Body of pancreas (tissue), 4 donors: ENCODE measurements around the gene SDF2. TPM values are rescaled to one million over a fixed set of nuclear protein-coding genes. Genes with fewer than 3 reads are reported as not detected.
A peak's percentile ranks its signal among the peaks of the same experiment; 100 is the strongest.

Source experiments
- ATAC-seq: fragments of 150-250 bp; one replicate; pipeline ENCODE4 v1.9.1; 2016
- DNase-seq, 4 donors: peaks; one replicate each; pipeline ENCODE4 v3.0.0-alpha.2; 2019
- H3K27ac ChIP-seq, 4 donors: fragments of 200-600 bp; sonication (generic); 1 replicate in 3 of 4; 2 replicates in 1 of 4; pipeline versions ENCODE4 v1.5.1 to v1.6.1; 2016 to 2019; ENCODE audit warnings: mild to moderate bottlenecking in 1 of 4, mixed read lengths in 1 of 4, moderate library complexity in 1 of 4
- H3K27me3 ChIP-seq, 2 donors: fragments of 200-600 bp; sonication (generic); one replicate each; pipeline ENCODE4 v1.6.0; 2016; ENCODE audit warnings: mild to moderate bottlenecking in 1 of 2
- H3K36me3 ChIP-seq, 2 donors: fragments of 200-600 bp; sonication (generic); replicated peaks in 1 of 2; 2 replicates each; pipeline ENCODE4 v1.5.1; 2016; ENCODE audit warnings: low read depth in 2 of 2; ENCODE audit not compliant: insufficient read depth in 1 of 2
- H3K4me1 ChIP-seq: fragments of 200-600 bp; sonication (generic); one replicate; pipeline ENCODE4 v1.6.0; 2016
- H3K4me3 ChIP-seq, 2 donors: fragments of 200-600 bp; sonication (generic); 1 replicate in 1 of 2; 2 replicates in 1 of 2; pipeline ENCODE4 v1.5.1; 2016 to 2019
- H3K9me3 ChIP-seq, 3 donors: fragments of 200-600 bp; sonication (generic); 1 replicate in 2 of 3; 2 replicates in 1 of 3; pipeline ENCODE4 v1.5.1; 2016
- CTCF ChIP-seq, 7 experiments: fragments of 450-650 bp in 4 of 7; fragments of 200-600 bp in 3 of 7; sonication (generic) in 3 of 7; IDR thresholded peaks; one replicate each; pipeline ENCODE4 v1.5.1; 2016 to 2019; ENCODE audit warnings: antibody characterized with exemption in 7 of 7
- POLR2A ChIP-seq, 3 donors: fragments of 450-650 bp; IDR thresholded peaks; one replicate each; pipeline ENCODE4 v1.6.1; 2016; ENCODE audit warnings: antibody characterized with exemption in 3 of 3, mild to moderate bottlenecking in 2 of 3
- WGBS, 2 donors: methylation state at CpG; one replicate each; pipeline ENCODE4 v1.1.5; 2017; 5-methylcytosine and 5-hydroxymethylcytosine counted together
- intact Hi-C: fragments of 100-400 bp; cut with DNase I; formaldehyde crosslinking; loops from one replicate; pipeline ENCODE4 v1.15.1; 2023
- total RNA-seq, 2 donors: library from RNA; depleted of rRNA; stranded (reverse); fragments of >200 nt; gene quantifications; one replicate each; pipeline ENCODE4 v1.1.0, GENCODE V29; 2016

The SDF2 gene
- total RNA-seq, 2 donors from 2014 or later = 13.8 to 22.8 TPM

- DNase-seq = peak in 2 of 4 donors; percentile 21 to 36
Measured at GRCh38 chr17:28698253-28698941, 36.7 kb upstream of the SDF2 start.

GRCh38 chr17:28693869-28694268 lies 32.2 kb upstream of the SDF2 start:
- DNase-seq = no peak
- H3K4me1 ChIP-seq = peaks cover 9% of the 10 kb centered on the region
- peaks cover 27 to 52% of the 10 kb centered on the region in 2 donors for H3K36me3 ChIP-seq
- no peak overlapping the region for H3K27ac ChIP-seq
- intact Hi-C loops = no loop called here
- no peak overlapping the region for H3K4me3 ChIP-seq
- ATAC-seq = no peak
- H3K9me3 ChIP-seq = no peaks in the 10 kb centered on the region
- no peaks in the 10 kb centered on the region for H3K27me3 ChIP-seq
- WGBS, 2 donors = 87 to 100% methylated on average over 1 of the region's 1 CpG
- TF ChIP-seq CTCF (IDR thresholded peaks at IDR 0.05) = no peak
- no peak for TF ChIP-seq POLR2A (IDR thresholded peaks at IDR 0.05)

More at GRCh38 chr17:28698253-28698941, 36.7 kb upstream of the SDF2 start:
- ATAC-seq = peak; percentile 49
- no peaks in the 10 kb centered on the region for H3K27me3 ChIP-seq
- intact Hi-C loops = no loop called here
- peaks cover 0 to 67% of the 10 kb centered on the region in 2 donors for H3K36me3 ChIP-seq
- no peaks in the 10 kb centered on the region for H3K9me3 ChIP-seq
- no peak overlapping the region for H3K4me3 ChIP-seq
- peak in 1 of 7 experiments; percentile 7 for TF ChIP-seq CTCF (IDR thresholded peaks at IDR 0.05)
- peak in 1 of 3 donors; percentile 11 for TF ChIP-seq POLR2A (IDR thresholded peaks at IDR 0.05)
- WGBS, 2 donors = 49 to 69% methylated on average over 6 of the region's 6 CpGs
- H3K4me1 ChIP-seq = peaks cover 9% of the 10 kb centered on the region
- peak overlapping the region in 1 of 4 donors; percentile 15 for H3K27ac ChIP-seq

GRCh38 chr17:28689011-28689410 lies 27.3 kb upstream of the SDF2 start:
- ATAC-seq (no peak), DNase-seq (no peak)
- no peak for TF ChIP-seq POLR2A (IDR thresholded peaks at IDR 0.05)
- no peak for TF ChIP-seq CTCF (IDR thresholded peaks at IDR 0.05)
- Histone ChIP-seq H3K9me3 (no peaks in the 10 kb centered on the region), H3K4me1 (no peaks in the 10 kb centered on the region), H3K4me3 (no peak overlapping the region), H3K36me3 (peaks cover 27 to 68% of the 10 kb centered on the region in 2 donors), H3K27me3 (no peaks in the 10 kb centered on the region), H3K27ac (no peak overlapping the region)
- intact Hi-C loops = no loop called here
- 95 to 97% methylated on average over 3 of the region's 3 CpGs for WGBS, 2 donors

- Histone ChIP-seq H3K27ac (no peak overlapping the region), H3K4me1 (no peaks in the 10 kb centered on the region), H3K9me3 (no peaks in the 10 kb centered on the region), H3K27me3 (no peaks in the 10 kb centered on the region), H3K4me3 (no peak overlapping the region), H3K36me3 (peaks cover 27 to 63% of the 10 kb centered on the region in 2 donors)
- intact Hi-C loops = no loop called here
- no peak for DNase-seq
- whole genome bisulfite sequencing, 2 donors = 90 to 95% methylated on average over 4 of the region's 4 CpGs
- TF ChIP-seq POLR2A (IDR thresholded peaks at IDR 0.05) = no peak
- TF ChIP-seq CTCF (IDR thresholded peaks at IDR 0.05) = no peak
- ATAC-seq = no peak
Measured at GRCh38 chr17:28688481-28688880, 26.8 kb upstream of the SDF2 start.

GRCh38 chr17:28686296-28686695 lies 24.6 kb upstream of the SDF2 start:
- TF ChIP-seq CTCF (IDR thresholded peaks at IDR 0.05) (no peak), POLR2A (IDR thresholded peaks at IDR 0.05) (no peak)
- Histone ChIP-seq H3K27ac (no peak overlapping the region), H3K9me3 (no peaks in the 10 kb centered on the region), H3K4me1 (no peaks in the 10 kb centered on the region), H3K4me3 (no peak overlapping the region), H3K36me3 (peaks cover 42 to 82% of the 10 kb centered on the region in 2 donors), H3K27me3 (no peaks in the 10 kb centered on the region)
- no peak for ATAC-seq
- DNase-seq = no peak
- intact Hi-C loops = no loop called here
- WGBS, 2 donors = 81 to 86% methylated on average over 4 of the region's 4 CpGs
